Fibroblast of skin of right quadriceps (primary cell): ENCODE results near the gene PATJ.
"Not testable (repeated sequence)": the region's sequence is repeated elsewhere in the genome, so short reads cannot be mapped to it uniquely, and the experiment has no call there.

Source experiments
- DNase-seq: peaks from one replicate; pipeline ENCODE4 v3.0.0-alpha.2; 2013

Gene PATJ

DNA sequence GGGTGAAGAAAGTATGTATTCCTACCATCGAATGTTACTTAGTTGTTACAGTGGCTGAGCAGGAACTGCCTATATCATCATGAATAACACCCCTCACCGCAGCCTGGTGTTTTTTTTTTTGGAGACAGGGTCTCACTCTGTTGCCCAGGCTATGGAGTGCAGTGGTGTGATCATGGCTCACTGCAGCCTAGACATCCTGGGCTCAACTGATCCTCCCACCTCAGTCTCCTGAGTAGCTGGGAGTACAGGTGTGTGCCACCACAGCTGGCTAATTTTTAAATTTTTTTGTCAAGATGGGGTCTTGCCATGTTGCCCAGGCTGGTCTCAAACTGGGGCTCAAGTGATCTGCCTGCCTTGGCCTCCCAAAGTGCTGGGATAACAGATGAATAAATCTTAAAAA lies 7.3 kb downstream of the PATJ start:
- no peak for DNase-seq

DNA sequence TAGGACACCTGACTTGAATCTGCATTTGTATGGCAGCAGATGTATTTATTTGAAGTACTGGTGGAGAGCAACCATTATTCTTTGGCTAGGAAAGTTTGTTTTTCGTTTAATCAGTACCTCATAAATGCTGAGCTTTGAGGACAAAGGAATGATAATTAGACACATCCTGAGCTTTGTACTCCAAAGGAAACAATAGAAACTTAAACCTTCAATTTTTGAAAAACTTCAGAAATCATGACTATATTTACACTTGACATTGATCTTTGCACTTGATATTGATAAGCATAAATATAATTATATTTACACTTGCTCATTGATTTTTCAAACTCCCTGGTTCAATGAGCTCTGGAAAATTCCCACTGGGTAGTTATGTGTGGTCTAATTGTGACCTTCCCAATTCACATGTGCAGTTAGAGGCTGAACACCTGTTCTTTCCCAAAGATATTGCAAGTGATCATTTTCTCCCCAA lies 10.7 kb downstream of the PATJ start:
- no peak for DNase-seq

DNA sequence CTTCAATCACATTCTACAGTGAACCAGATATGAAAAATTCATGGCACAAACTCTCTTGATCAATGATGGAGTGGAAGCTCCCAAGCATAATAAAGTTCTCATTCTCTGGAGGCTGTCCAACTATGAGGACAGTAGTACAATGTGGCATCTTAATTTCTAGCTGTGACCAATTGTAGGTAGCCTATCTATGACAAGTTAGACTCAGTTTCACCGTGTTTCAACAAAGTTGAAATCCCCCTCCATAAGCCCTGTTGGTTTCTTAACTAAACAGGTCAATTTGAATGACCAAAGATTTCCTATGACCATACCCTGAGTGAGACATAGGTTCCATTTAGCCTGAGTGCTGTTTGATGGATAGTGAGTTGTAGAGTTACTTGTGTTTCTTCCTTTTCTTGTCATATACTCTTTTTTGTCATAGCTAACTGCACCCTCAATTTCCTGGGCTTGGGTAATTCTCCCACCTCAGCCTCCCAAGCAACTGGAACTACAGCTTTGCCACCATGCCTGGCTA lies 11.8 kb downstream of the PATJ start:
- no peak for DNase-seq

DNA sequence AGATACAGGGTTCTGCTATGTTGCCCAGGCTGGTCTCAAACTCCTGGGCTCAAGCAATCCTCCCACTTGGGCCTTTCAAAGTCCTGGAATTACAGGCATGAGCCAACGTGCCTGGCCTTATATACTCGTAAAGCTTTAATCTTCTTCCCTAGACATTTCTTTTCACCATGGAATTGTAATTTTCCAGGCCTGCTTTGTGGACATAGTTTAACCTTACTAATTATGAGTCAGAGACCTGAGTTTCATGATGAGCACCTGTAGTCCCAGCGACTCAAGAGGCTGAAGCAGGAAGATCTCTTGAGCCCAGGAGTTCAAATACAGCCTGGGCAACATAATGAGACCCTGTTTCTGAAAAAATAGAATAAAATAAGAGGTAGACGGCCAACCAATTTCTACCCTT lies 12.3 kb downstream of the PATJ start:
- no peak for DNase-seq

DNA sequence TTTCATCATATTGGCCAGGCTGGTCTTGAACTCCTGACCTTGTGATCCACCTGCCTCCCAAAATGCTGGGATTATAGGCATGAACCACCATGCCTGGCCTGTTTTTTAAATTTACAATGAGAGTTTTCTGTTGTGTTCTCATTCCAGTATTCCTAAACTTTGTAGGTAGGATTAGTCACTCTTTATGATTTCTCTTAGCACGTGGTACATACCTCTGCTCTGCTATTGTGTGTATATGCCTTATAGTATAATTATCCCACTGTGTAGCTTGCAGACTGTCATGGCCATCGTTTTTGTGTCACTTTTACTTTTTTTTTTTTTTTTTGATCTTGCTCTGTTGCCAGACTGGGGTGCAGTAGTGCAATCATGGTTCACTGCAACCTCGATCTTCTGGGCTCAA lies 14.5 kb downstream of the PATJ start:
- no peak for DNase-seq

DNA sequence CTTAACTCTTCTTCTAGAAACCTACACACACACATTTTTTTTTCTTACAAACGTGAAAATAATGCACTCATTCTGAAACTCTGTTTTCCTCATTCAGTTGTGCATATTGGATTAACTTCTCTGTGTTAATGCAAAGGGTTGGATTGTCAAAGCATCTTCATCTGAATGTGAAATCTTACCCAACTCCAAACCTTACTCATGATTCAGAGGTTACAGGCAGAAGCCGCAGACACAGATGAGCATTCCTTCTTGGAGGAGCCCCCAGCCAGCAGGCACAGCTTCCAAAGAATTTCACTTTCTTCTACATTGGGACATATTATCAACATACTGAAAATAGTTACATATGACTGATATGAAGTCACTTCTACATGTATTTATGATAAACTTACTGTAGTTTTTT lies 15.7 kb downstream of the PATJ start:
- peak; percentile 57 for DNase-seq

DNA sequence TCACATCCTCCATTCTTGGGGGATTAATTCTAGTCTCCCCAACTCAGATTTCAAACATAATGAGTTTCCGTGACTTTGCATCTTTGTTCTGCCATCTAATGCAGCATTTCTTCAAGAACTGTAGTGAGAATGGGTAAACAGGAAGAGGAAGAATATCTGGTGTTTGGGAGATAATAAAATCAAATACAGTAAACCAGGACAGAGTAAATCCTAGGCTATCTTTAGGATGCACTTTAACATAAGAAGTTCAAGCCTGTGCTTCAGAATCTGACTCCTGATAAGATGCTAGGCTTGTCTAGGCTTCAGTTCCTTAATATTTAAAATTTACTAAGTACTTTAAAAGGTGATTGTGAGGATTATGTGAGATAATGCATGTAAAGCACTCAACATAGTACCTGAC lies 27.9 kb downstream of the PATJ start:
- no peak for DNase-seq

DNA sequence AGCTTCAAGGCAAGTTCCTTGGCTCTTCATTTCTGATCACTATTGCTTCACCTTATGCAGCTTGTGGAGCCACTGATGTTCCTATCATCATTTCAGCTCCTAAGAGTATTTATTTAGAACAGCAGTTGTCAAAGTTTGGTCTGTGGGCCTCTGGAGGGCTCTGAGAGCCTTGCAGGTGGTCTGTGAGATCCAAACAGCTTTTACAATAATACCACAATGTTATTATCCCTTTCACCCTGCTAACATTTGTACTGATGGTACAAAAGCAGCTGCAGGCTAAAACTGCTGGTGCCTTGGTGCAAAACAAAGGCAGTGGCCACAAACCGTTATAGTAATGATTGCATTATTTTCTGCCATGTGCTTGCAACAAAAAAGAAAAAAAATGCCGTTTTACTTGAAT lies 33.8 kb downstream of the PATJ start:
- DNase-seq: no peak

DNA sequence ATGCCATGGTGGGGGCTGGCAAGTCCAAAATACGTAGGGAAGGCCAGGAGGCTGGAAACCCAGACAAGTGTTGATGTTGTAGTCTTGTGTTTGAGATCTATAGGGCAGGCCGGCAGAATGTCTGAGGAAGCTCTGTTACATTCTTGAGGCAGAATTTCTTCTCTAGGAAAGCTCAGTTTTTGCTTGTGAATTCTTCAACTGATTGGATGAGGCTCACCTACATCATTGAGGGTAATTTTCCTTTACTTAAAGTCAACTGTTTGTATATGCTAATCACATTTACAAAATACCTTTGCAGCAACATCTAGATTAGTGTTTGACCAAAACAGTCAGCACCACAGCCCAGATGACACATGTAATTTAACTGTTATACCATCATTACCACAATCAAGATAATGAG lies 37.0 kb downstream of the PATJ start:
- no peak for DNase-seq

DNA sequence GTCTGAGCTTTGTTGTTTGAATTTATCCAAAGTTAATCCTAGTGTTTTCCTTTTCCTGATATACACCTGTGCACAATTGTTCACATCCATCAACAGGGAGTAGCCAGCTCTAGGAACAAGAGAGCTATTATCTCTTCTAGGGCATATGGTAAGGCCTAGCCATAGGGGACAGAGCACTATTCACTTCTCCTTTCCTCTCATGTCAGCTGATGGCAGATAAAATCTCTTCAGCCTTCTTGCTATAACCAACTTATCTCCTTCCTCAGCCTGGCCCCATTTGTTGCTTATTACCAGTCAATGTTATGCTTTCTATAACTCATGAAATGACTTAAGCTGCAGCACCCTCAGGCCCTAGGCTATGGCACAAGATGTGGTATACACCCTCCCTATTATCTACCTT lies 38.9 kb downstream of the PATJ start:
- no peak for DNase-seq

DNA sequence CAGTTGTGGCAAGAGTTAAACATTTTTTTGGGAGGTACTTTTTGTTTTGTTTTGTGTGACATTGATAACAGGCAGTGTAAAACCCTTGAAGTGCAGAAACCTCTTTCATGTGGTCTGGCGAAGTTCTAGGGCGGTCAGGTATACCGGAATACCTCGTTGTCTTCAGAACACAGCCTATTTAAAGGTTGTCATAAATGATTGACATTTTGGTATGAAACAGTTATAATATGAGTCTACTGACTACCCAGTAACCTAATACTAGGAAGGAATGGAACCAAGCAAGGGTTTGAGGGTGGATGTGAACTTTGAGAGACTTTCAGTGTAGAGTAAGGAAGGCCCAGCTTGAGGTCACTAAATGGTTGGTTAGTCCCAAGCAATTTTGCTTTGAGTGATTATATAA lies 40.5 kb downstream of the PATJ start:
- DNase-seq: no peak

DNA sequence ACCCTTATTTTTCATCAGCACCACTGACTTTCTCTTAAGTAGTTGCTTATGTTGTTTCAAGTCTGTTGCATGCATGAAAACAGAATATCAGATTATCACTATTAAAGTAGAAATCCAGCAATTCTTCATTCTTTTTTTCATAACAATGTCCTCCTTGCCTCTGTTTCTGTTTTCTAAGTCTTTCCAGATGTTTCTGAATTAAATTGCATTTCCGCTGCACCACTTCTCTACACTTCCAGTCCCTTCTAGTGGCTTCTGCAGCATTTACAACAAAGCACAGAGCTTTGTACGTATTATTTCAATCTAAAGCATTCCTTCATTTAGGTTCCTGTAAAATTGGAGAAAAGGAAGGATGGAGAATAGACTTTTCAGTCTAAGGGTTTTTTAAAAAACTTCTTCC lies 42.4 kb downstream of the PATJ start:
- DNase-seq: no peak

DNA sequence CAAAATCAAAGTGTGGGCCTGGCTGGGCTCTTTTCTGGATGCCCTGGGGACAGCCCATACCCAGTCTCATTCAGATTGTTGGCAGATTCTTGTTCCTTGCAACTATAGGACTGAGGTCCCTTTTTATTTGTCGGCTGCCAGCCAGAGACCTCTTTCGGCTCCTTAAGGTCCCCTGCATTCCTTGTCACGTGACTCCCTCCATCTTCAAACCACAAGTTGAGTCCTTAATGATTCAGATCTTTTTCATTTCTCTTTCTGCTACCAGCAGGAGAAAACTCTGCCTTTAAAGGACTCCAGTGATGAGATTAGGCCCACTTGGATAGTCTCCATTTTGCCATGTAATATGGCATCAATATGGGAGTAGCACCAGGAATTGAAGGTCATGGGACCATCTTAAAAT lies 48.6 kb downstream of the PATJ start:
- DNase-seq: no peak

DNA sequence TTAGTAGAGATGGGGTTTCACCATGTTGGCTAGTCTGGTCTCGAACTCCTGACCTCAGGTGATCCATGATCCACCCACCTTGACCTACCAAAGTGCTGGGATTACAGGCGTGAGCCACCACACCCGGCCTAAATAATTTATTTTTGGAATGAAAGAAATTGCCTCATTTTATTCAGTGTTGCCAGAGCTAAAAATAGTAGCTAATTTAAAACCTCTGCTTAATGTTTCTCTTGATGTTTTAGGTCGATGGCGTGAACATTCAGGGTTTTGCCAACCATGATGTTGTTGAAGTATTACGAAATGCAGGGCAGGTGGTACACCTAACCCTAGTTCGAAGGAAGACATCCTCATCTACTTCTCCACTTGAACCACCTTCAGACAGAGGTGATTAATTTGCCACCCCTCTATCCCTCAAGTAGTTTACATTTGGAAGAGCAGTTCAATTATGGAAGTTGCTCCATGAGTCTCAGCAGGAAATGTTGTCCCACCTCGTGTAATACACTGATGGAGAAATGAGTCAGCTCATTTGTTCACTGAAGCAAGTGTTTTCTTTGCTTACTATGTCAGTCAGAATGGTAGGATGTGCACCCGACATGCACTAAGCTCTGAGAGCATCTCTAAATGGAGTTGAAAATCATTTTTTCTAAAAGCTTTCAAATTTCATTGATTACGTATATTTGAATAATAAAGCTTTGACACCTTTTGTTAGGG lies 54.9 kb downstream of the PATJ start:
- DNase-seq: peak; percentile 2

DNA sequence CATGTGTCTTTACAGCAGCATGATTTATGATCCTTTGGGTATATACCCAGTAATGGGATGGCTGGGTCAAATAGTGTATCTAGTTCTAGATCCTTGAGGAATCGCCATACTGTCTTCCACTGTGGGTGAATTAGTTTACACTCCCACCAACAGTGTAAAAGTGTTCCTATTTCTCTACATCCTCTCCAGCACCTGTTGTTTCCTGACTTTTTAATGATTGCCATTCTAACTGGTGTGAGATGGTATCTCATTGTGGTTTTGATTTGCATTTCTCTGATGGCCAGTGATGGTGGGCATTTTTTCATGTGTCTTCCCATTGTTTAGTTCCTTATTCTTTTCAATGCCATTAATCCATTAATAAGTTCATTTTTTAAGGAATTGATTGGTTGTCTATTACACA lies 58.8 kb downstream of the PATJ start:
- not testable (repeated sequence) for DNase-seq

DNA sequence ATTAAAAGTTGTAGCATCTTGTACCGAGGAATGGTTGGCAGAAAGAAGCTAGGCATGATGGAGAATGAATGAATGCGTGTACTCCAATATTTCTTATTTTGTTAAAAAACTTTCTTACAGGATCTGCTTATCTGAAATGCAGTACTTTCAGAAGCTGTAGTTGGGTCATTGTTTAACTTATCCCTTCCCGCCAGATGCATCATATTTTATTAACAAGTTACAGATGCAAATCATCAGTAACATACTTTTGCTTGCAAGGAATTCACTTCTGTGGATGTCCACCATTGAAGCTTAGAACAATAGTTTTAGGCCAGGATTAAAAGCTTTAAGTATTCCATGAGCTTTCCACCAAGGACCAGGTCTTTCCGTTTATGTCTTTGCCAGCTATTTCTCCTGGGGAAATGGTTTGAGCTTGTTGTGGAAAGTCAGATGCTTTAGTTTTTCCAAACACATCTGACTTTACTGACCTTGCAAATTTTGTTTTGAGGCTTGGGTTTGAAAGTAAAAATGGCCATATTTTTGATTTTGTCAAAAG lies 65.4 kb downstream of the PATJ start:
- peak; percentile 33 for DNase-seq

DNA sequence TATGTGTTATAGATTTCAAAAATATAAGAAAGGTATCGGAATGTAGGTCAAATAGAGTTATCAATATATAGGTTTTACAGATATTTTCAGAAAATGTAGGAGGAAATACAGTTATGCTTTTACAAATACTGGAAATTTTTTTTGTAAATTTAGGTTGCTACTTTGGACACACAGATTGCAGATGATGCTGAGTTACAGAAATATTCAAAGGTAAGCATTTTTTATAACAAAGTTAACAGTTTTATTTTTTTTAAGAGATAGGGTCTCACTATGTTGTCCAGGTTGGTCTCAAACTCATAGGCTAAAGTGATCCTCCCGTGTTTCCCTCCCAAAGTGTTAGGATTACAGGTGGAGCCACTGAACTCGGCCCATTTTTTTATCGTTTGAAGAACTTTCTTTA lies 66.0 kb downstream of the PATJ start:
- DNase-seq: no peak

DNA sequence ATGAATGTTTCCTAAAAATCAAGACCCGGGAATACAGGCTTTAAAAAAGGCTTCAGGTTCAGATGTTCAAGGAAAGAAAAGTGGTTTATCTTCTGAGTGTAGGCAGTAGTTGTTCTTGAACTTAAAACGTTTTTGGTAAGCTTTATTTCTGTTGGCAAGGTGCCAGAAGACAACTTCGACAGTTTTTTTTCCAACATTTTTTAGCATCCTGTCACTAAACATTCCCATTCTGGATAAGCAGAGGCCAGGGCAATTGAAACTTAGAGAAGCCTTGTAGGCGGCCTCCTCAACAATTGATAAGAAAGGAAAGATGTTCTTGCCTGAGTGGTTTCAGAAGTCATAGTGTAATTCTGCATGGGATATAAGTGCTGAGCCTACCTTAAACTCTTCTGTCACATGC lies 66.7 kb downstream of the PATJ start:
- DNase-seq: peak; percentile 58

DNA sequence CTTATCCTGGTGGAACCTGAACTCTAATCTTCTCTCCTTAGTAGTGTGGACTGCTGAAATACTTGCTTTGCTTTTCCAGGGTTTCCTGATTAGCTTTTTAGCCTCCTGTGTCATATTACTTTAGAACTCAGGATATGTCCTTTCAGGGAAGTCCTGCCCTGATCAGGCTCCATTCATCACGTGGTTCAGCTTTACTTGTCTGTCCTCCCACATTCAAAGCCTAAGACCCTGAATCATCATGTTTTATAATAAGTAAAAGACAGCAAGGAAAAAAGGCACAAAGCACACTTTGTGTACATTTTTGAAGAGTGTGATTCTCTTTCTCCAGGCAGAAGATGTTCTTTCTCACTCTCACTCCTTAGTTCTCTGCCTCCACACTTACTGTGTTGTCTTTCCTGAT lies 70.6 kb downstream of the PATJ start:
- no peak for DNase-seq

DNA sequence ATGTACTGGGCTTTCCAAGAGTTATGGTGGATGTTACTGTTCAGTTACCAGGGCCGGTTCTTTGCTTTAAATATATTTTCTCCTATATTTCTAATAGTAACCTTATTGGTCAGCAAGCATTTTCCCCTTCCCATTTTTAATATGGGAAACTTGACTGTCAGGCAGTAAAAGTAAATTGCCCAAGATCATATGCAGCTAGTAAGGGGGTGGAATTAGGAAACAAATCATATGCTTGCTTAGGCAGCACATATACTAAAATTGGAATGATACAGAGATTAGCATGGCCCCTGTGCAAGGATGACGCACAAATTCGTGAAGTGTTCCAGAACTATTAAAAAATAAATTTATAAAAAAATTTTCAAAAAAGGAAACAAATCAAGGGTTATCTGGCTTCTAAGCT lies 73.9 kb downstream of the PATJ start:
- no peak for DNase-seq

DNA sequence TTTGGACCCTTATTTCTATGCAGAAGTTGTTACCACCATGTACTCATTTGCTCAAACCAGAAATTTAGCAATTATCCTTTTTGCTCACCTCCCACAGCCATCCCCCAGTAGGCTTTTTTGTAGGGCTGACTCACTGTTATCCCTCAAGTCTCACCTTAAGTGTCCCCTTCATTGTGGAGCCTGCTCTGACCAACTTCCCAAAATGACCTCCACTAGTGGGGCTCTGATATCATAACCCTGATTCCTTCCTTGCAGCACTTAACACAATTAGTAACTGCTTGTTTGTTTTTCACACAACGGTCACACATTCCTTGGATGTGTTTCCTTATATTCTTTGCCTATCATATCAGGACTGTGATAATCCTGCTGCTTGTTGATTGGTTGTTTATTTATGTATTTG lies 76.7 kb downstream of the PATJ start:
- no peak for DNase-seq

DNA sequence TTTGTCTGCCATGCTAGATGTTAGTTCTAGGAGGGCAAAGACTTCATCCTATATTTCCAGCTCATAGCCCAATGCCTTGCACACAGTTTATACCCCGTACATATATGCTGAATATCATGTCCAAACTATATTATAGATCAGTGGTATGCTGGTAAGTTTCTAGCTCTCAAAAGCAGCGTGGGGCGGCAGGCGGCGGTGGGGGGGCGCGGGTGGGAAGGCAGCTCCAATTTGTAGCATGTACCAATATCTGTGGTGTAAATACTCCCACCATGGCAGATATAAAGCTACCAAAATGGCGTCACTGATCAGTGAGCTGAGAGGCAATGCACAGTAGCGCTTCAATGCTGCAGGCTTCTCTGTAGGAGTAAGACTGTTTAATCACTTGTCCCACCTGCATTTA lies 77.1 kb downstream of the PATJ start:
- no peak for DNase-seq

DNA sequence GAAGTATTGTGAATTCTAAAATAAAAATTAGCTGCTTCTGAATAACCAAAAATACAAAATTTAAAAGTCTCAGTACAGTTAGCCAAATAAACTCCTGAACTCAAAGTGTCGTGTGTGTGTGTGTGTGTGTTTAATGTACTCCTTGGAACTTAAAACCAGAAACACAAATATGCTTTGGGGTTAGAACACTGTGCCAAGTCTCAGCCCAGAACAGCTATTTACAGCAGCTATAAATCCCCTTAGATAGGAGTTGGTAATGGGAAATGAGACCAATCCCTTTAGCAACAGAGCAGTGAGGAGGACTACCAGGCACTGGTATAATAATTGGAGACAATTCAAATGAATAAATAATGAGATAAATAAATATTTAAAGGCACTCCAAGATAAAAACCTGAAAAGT lies 83.1 kb downstream of the PATJ start:
- peak; percentile 21 for DNase-seq

DNA sequence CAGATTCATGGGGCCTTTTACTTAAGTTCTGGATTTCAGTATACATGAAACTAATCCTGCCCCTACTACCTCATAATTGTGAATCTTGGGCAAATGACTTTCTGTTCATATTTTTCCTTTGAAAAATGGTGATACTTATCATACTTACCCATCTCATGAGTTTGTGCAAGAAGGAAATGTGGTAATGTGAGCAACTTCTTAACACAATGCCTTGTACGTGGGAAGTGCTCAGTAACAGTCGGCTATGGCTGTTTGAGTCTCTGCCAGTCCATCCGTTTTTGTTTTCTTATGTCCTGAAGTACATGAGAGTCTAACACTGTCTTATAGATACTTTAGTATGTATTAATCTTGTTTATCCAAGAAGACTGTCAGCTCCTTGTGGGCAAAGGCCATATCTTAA lies 86.5 kb downstream of the PATJ start:
- DNase-seq: no peak

DNA sequence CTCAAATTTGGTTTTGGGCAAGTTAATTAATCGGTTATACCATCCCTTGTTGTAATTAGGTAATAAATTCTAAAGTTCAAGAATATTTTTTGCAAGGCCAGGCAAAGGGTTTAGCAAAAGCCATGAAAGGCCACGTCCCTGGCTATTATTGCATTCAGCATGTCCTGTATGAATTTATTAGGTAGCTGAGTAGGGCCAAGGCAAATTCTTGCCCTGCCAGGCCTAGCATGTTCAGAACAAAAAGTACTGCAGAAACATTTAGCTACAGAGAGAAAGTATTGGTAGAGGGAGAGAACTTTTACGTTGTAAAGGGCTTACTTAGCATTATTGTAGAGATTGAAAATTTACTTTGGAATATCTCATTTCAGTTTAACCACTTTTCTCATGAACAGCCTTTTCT lies 94.4 kb downstream of the PATJ start:
- DNase-seq: no peak
